ENCODE data around the gene NEURL1B.
"Not testable (repeated sequence)": the region's sequence is repeated elsewhere in the genome, so short reads cannot be mapped to it uniquely, and the experiment has no call there.

The NEURL1B gene

DNA sequence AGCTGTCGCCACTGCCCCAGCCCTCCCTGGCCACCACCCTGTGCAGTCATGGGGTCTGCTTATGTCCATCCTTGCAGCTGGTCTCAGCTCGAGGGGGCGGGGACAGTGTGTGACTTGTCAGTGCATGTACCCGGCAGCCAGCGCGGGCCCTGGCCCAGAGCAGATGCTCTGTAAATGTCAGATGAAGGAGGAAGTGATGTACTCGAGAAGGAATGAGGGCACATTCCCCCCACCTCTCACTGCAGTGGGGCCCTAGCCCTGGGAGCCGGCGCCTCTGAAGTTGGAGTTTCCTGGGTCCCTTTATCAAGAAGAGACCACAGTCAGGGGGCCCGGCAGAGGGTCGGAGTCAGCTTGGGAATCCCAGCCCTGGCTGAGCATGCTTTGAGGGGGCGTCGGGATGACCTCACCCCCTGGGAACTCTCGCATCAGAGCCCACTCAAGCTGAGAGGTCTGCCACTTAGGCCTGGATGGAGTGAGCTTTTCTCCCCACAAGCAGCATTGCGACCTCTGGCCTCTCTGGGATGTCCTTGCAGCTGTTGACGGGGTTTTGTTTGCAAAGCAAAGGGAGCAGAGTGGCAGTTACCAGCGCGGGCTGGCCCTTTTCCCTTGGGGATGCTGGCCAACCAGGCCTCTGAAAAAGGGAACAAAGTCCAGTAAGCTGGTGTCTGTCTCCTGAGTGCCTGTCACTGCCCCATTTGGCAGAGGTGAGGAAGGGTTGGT, 19.0 kb downstream of the NEURL1B start:
- no peak for DNase-seq

DNA sequence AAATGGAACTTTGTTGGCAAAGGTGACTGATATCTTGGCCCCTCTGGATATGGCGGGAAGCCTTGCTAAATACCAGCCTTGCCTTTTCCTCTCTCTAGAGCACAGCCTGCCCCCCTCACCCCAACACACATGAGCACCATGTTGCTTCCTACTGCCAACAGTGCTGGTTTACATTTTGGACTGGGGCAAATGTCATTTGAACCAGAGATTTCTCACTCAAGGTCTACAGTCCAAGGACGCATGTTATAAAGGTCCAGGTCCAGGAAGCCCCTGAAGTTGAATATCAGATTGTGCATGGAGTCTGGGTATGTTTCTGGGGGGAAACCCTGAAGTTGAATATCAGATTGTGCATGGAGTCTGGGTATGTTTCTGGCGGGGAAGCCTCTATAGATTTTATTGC, 19.9 kb downstream of the NEURL1B start:
- DNase-seq: no peak

DNA sequence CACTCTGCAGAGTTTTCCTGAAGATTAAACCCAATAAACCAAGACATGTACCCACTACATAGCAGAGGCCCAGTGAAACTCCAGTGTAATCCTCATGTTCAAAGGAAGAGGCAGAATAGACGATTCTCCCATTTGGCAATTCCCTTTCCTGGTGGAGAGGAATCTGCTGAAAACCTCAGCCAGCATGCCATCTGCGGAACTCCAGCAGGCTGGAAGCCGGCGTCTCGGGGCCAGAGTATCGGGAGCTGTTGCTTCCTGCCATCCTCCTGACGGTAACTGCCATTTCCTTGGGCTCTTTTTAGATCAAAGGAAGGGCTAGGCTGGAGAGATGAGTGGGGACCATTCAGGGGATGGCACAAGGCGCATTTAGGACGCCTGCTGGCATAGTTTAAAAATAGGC, 20.5 kb downstream of the NEURL1B start:
- DNase-seq: no peak

DNA sequence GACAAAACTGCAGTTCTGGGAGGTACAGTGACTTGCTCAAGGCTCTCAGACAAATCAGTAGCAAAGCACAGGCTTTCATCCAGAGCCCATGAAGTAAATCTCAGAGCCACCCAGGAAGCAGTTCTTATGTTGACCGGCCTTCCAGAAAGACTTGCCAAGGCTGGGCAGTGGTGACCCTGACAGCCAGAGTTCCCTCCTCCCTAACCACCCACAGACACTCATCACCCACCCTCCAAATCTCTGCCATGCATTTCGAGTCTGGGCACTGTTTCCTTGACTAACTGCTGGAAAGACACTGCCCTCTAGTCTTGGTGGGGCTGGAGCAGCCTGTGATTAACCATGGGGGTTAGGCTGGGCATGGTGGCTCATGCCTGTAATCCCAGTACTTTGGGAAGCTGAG, 21.5 kb downstream of the NEURL1B start:
- no peak for DNase-seq

DNA sequence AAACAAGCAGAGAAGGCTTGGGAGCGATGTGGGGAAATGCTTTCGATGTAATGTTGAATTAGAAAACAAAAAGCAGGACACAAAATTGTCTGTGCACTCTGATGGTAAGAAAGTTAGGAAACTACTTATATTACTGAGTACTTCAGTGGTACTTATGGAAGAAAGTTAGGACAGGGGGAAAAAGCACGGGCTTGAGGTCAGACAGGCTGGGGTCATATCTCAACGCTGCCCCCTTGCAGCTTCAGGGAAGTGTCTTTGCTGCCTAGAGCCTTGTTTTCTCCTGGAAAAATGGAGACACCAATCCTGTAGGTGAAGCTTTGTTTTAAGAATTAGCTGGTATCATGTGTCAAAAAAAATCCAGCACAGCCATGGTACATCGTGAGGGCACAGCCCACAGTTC, 23.0 kb downstream of the NEURL1B start:
- no peak for DNase-seq

DNA sequence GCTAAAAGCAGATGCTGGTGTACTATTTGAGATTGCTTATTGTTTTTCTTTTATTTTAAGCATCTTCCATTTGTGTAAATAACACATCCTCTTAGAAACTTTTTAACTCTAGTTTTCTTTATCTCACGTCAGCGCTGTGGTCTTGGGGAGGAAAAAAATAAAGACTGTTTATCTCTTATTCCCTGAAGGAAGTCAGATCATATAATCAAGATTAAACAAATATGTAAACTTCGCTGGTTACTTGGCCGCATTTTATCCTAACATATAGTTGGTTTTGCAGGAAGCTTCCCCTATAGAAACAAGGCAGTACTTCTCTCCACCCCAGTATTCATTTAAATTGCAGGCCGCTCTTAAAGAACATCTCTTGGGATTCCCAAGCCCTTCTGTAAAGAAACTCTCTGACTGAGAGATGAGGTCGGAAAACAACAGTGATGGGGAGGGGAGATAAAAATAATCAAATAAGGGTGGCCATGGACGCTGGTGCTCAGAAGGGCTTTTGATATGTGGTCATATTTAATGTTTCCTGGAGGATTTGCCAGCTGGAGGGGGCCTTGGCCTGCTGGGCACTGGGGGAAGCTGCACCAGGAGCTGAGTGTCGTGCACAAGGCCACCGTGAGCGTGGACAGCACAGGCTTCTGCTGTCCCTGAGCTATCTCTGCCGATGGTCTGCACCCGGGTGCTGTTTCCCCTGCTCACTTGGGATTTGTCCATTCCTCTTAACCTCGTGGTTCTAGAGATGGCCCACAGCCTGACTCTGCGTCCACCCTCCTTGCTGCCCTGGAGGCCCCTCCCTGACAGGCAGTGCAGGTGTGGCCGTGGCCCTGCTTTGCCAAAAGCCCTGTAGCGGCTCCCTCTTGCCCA, 23.8 kb downstream of the NEURL1B start:
- no peak for DNase-seq

DNA sequence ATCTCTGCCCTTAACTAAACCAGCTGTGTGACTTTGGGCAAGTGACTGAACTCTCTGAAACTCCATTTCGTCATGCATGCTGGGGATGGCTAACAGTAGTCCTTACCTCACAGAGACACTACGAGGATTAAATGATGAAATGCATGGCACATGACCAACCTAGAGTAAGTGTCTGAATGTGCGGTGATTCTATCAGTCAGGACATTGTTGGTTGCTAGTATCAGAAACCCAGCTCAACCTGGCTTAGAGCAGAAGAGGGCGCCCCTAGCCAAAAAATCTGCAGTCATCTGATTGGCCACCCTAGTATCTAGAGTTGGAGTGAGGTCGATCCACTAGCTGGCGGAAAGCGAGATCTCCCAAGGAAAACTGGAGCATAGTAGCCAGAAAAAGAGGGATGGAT, 25.2 kb downstream of the NEURL1B start:
- DNase-seq: no peak

DNA sequence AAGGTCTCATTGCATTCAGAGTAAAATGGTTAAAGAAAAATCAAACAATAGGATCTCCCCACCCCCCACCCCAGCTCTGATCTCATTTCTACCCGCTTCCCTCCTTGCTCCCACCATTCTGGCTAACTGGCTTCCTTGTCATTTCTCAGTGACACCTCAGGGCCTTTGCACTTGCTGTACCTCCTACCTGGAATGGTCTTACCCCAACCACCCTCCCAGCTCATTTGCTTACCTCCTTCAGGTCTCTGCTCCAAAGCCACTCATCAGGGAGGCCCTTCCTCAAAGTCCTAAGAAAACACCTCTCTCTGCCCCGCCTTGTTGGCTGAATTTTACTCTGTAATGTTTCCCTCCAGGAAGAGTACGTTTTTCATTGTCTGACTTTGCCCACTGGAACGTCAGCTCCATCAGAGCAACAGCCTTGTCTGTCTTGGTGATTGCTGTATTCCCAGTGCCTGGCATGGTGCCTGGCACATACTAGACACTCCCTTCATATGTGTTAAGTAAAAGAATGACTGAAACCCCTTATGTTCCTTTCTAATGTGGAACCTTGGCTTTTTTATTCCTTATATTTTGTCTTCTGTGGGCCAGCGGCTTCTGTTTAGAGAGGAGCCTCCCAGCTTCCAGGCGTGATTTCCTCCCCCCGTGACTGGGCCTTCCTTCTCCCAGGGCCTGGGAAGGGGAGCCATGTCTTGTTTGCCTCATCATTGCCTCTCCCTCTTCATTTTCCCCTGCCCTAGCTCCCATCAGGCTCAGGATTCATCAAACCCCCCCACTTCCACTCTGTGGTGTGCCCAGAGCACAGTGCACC, 26.9 kb downstream of the NEURL1B start:
- no peak for DNase-seq

DNA sequence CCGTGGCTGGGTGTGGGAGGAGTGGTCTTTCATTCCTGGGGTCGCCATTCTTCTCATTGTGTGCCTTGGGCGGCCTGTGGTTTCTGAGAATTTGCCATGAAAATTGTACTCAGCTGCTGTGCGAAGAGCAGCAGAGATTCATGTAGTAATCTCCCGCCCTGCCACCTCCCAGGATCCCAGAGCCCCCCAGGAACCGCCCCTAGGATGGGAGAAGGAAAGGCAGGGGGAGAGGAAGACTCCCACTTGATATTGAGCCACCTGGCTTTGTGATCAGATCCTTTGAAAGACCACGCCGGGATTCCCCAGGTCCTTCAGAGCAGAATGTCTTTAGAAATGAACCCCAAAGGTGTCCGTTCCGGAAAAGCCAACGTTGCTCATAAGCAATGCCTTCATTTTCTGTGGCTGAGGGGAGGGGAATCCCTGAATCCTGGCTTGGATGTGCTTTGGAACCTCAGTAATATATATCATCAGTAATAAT, 27.6 kb downstream of the NEURL1B start:
- no peak for DNase-seq

DNA sequence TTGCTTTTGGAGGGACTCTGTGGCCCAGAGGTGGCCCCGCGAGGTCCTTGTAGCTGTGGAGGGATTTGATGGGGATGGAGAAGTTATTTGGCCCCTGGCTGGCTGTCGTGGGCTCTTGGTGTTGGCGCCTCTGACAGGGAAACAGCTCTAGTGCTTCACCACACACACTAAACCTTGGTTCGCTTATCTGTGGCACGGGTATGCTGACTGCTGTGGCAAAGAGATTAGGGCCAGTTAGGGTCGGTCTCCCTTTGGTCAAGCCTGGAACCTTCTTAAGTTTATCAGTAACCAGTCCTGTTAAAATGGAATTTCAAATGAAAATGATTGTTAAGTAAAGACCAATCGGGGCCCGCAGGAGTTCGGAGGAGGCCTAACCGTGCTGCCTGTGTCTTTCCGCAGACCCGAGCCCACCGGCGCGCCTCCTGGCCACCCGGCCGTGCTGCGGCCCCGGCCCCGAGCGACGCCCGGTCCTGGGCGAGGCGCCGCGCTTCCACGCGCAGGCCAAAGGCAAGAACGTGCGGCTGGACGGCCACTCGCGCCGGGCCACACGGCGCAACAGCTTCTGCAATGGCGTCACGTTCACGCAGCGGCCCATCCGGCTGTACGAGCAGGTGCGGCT, 28.4 kb downstream of the NEURL1B start:
- no peak for DNase-seq

DNA sequence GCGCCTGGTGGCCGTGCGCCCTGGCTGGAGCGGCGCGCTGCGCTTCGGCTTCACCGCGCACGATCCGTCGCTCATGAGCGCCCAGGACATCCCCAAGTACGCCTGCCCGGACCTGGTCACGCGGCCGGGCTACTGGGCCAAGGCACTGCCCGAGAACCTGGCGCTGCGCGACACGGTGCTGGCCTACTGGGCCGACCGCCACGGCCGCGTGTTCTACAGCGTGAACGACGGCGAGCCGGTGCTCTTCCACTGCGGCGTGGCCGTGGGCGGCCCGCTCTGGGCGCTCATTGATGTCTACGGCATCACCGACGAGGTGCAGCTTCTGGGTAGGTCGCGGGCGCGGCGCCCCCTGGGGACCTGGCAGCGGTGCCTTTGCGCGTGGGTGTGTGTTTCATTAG, 28.9 kb downstream of the NEURL1B start:
- no peak for DNase-seq

DNA sequence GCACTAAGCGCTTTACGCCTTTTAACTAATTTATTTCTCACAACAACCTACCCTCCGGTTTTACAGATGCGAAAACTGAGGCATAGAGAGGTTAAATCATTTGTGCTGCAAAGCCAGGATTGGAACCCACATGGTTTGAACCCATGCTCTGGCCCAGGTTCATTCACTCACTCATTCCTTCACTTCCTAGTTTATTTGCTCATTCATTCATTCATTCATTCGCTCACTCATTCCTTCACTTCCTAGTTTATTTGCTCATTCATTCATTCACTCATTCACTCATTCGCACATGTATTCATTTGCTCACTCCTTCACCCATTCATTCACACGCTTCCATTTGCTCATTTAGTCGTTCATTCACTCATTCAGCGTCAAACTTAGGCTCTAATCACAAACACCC, 29.4 kb downstream of the NEURL1B start:
- no peak for DNase-seq

DNA sequence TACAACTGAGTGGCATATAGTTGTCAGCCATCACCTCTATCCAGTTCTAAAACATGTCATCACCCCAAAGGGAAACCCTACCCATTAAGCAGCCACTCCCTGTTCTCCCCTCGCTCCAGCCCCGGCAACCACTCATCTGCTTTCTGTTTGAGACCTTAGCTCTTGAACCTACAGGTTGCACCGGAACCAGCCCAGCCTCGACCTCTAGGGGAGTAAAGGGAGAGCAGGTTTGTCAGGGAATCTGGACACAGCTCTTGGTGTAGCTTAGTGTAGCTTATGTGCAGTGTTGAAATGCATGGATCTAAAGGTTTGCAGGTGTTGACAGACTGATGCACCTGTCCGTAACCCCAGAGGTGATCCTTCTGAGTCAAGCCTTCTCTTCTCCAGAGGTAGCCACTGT, 30.0 kb downstream of the NEURL1B start:
- DNase-seq: no peak

DNA sequence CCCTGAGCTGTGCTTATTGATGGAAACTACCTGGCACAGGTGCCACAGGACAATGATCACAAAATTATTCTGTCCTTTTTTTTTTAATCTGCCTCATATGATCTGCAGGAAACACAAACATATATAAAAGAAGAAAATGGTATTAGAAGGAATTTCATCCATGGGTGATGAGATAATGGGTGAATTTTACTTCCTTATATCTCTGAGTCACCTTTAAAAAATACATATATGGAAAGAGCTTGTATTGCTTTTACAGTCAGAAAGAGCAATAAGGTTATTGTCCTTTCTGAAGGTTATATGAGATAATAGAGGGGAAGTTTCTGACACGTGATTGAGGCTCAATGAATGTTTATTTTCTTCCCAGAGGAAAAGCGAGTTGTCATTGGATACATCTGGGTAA, 31.6 kb downstream of the NEURL1B start:
- DNase-seq: no peak

DNA sequence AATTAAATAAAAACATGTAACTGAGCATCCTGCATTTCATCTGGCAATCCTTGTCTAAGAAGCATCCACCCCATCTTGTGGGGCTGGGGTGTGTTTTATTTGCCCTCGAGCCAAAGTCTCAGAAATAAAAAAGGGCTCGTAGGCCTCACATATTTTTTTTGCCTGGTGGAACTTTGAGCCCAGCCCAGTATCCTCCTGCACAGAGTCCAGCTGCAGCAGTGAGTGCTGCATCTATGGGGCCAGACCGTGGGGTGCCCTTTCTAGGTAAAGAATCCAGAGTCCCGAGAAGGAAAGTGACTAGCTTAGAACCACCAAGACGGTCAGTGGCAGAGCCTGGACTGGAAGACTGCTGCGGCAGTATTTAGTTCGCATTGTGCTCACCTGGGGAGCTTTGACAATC, 33.1 kb downstream of the NEURL1B start:
- no peak for DNase-seq

DNA sequence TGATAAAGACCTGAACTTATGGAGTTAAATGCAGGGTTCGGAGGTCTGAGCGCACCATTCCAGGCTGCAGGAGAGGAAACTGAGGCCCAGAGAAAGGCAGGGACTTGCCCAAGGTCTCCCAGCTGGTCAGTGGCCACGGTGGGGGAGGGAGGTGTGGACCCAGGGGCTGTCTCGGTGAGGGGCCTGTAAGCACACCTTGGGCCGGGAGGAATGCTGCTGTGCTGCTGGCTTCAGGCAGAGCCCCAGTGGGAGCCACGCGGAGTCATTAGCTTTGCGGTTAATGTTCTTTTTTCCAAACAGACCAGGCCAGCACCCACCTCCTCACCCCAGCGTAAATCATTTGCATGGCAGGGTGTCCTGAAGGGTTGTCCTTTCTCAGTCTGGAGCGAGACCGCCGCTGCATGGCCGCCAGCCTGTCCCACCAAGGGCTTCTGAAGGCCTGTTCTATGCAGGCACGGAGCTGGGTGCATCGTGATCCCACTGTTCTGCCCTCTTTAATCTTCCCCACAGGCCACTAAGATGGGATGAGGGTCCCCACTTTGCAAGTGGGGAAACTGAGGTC, 35.9 kb downstream of the NEURL1B start:
- DNase-seq: no peak

DNA sequence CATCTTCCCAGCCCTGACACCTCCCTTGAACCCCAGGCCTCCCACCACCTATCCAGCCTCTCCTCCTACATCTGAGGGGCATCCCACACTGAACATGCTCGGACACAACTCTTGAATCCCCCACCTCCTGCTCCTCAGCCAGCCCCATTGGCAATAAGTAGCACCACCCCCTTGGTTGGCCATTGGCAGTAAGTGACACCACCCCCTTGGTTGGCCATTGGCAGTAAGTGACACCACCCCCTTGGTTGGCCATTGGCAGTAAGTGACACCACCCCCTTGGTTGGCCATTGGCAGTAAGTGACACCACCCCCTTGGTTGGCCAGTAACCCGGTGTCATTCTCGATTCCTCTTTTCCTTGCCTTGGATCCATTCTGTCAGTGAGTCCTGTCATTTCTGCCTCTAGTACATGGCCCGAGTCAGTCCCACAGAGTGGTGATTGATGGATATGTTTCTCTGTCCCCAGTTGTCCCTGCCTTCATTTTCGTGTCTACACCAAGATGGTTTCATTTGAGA, 37.4 kb downstream of the NEURL1B start:
- not testable (repeated sequence) for DNase-seq

DNA sequence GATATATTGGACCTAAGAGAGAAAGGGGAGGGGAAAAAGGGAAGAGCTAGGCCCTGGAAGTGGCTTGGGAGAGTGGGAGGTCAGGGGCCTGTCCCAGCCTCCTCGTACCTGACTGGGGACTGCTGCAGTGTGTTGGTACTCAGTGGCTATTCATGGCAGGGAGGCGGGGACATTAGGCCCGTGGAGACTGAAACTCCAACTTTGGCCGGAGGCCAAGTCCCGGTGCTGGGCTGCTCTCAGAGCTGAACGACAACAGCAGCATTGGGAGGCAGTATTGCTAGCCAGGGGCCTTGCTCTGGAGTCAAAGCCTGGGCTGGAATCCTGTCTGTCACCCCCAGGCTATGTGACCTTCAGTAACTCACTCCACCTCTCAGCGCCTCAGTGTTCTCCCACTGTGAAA, 37.8 kb downstream of the NEURL1B start:
- DNase-seq: peak; percentile 82

DNA sequence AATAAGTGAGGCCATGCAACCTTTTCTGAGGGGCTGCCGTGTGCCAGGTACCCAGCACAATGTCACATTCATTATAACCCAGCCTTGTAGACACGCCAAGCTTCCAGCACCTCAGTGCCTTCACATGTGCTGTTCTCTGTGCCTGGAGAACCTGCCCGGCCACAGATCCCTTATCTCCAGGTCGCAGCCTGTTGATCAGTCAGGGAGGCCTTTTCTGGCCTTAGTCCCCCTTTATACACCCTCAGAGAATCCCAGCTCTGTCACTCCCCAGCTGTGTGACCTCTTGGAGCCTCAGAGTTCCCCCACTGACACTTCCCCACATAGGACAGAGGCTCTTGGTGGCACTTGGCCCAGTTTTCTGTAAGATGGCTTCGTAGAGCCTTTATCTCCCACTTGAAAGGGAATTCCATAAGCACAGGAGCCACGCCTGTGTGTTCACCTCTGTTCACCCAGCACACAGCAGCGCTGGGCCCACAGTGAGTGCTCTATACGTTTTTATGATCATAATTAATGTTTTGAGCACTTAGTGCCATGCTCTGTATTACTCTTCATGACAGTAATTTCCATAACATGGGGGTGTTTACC, 38.7 kb downstream of the NEURL1B start:
- no peak for DNase-seq

DNA sequence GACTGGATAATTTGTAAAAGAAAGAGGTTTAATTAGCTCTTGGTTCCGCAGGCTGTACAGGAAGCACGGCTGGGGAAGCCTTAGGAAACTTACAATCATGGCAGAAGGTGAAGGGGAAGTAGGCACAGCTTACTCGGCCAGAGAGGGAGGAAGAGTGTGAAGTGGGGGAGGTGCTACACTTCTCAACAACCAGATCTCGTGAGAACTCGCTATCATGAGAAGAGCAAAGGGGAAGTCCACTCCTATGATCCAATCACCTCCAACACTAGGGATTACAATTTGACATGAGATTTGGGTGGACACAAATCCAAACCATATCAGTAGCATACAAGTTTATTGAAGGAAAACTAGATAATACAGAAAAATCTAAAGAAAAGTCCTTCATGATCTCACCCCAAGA, 39.9 kb downstream of the NEURL1B start:
- DNase-seq: no peak

DNA sequence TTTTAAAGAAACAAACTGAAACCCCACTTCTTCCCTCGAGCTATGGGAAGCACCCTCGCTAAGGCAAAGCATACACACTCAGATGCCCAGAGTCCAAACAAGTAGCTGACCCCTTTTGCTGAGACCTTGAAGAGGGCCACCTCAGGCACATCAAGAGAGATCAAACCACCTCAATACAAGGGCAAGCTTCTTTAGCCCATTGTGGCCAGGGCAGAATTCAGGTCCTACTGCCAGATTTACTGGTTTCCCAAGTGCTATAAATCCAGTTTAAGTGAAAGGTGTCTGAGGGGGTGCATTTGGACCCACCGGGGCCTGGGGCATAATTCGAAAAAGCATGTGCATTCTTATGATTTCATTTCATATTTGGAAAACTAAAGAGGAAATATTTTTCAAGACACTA, 40.4 kb downstream of the NEURL1B start:
- DNase-seq: no peak

DNA sequence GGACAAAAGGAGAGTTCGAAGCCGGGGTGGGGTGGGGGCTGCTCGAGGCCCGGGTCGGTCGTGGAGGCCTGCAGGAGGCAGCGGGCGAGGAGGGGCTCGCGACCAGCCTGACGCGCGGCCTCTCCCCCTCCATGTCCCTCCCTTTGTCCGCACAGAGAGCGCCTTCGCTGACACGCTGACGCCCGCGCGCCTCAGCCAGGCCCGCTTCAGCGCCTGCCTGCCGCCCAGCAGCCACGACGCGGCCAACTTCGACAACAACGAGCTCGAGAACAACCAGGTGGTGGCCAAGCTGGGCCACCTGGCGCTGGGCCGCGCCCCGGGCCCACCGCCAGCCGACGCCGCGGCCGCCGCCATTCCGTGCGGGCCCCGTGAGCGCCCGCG, 42.2 kb downstream of the NEURL1B start:
- no peak for DNase-seq

Data from NCI-H345 (cell line).